SJSA1 (cell line): ENCODE data around the gene SUPT20H. TPM values are rescaled to one million over a fixed set of nuclear protein-coding genes. Genes with fewer than 3 reads are reported as not detected.

Experiments used
- DNase-seq, 2 experiments: peaks; one replicate each; pipeline ENCODE4 v3.0.0-alpha.2; 2015 to 2020; ENCODE audit warnings: low spot score in 2 of 2, low read depth in 1 of 2
- H3K27ac ChIP-seq: fragments of 250-450 bp; sonication (Bioruptor Pico); 2 replicates; pipeline ENCODE4 v1.5.1; 2020; ENCODE audit warnings: mild to moderate bottlenecking, moderate library complexity
- H3K27me3 ChIP-seq: fragments of 250-450 bp; sonication (Bioruptor Pico); replicated peaks from 2 replicates; pipeline ENCODE4 v1.5.1; 2020; ENCODE audit warnings: mild to moderate bottlenecking, moderate library complexity
- H3K36me3 ChIP-seq: fragments of 250-450 bp; sonication (Bioruptor Pico); 2 replicates; pipeline ENCODE4 v1.5.1; 2020; ENCODE audit warnings: mild to moderate bottlenecking
- H3K4me1 ChIP-seq: fragments of 250-450 bp; sonication (Bioruptor Pico); replicated peaks from 2 replicates; pipeline ENCODE4 v1.6.1; 2021; ENCODE audit warnings: mild to moderate bottlenecking
- H3K4me3 ChIP-seq: fragments of 250-450 bp; sonication (Bioruptor Pico); 2 replicates; pipeline ENCODE4 v1.5.1; 2020; ENCODE audit warnings: mild to moderate bottlenecking
- H3K9me3 ChIP-seq: fragments of 250-450 bp; sonication (Bioruptor Pico); replicated peaks from 2 replicates; pipeline ENCODE4 v1.5.1; 2020; ENCODE audit warnings: mild to moderate bottlenecking
- total RNA-seq: library from RNA; depleted of rRNA; stranded (reverse); fragments of >200 nt; shearing (Covaris generic); gene quantifications from 2 replicates; pipeline ENCODE4 v1.2.3, GENCODE V29; 2014; rRNA removed

Gene SUPT20H
- total RNA-seq, 1 experiment from 2014 or later, result 45.0 TPM

DNA sequence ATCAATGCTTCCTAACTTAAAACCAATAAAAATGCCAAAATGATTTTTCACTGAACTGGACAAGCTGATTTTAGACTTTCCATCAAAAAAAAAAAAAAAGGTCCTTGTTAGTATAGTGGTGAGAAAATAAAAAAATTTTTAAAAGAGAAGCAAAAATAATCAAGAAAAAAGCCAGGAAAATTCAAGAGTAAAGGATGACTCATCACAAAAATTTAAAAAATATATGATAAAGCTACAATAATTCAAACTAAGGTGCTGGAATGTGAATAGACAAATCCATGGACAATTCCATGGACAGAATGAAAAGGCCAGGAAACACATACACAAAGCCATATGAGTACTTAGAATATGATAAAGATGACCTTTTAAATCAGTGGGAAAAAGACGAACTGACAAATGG is 86.5 kb downstream of the SUPT20H start:
- Histone ChIP-seq H3K9me3 (no peaks in the 10 kb centered on the region), H3K27ac (no peak overlapping the region), H3K4me1 (no peaks in the 10 kb centered on the region), H3K4me3 (no peak overlapping the region), H3K27me3 (no peaks in the 10 kb centered on the region), H3K36me3 (peaks cover 53% of the 10 kb centered on the region)
- no peak for DNase-seq

- Histone ChIP-seq H3K9me3 (no peaks in the 10 kb centered on the region), H3K27me3 (no peaks in the 10 kb centered on the region), H3K27ac (peak overlapping the region; percentile 36; the same call in 1 of the 2 replicates), H3K4me1 (peaks cover 11% of the 10 kb centered on the region), H3K4me3 (no peak overlapping the region), H3K36me3 (peaks cover 46% of the 10 kb centered on the region)
- DNase-seq, result no peak
These were observed 93.1 kb downstream of the SUPT20H start for GRCh38 chr13:36966404-36966803.

- peak; percentile 22 to 51 for DNase-seq
- H3K9me3 ChIP-seq, result no peaks in the 10 kb centered on the region
- H3K27me3 ChIP-seq, result no peaks in the 10 kb centered on the region
- H3K36me3 ChIP-seq, result peaks cover 45% of the 10 kb centered on the region
- peaks cover 11% of the 10 kb centered on the region for H3K4me1 ChIP-seq
- H3K27ac ChIP-seq, result peak overlapping the region; percentile 36
- no peak overlapping the region for H3K4me3 ChIP-seq
These were observed 93.7 kb downstream of the SUPT20H start for GRCh38 chr13:36965767-36966166.

DNA sequence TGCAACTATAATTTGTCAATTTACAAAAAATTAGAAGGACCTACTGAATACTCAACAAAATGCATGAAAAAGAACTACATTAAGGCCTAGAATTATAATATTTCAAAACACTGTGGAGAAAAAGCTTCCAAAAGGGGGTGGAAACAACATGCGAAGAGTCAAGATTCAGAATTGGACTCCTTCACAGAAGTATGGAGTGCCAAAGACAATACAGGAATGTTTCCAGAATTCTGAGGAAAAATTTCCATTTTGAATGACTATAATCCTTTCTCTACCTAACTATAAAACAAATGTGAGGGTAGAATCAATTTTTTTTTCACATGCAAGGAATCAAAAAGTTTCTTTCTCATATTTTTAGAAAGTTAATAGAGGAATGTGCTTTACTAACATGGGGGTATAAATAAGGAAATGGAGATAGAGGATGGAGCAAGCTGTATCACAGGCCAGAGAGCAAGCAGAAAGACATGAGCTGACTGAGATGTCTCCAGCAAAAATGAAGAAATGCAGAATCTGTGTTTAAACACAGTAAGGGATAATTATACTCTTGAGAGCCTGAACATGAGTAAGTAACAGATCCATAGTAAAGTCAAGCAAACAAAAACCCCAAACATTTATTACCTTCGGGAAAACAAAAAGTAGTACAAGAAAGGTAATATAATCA is 99.9 kb downstream of the SUPT20H start:
- no peak for DNase-seq
- H3K27ac ChIP-seq, result no peak overlapping the region

More for the DNA sequence above, 99.9 kb downstream of the SUPT20H start:
- Histone ChIP-seq H3K4me3 (no peak overlapping the region), H3K4me1 (no peaks in the 10 kb centered on the region), H3K9me3 (no peaks in the 10 kb centered on the region), H3K27me3 (no peaks in the 10 kb centered on the region), H3K36me3 (peaks cover 30% of the 10 kb centered on the region)

Other genes with a start within 250 kb of the SUPT20H start
- 0.47 and 1.2 TPM in 2 replicates for gene RFXAP, start 240.5 kb downstream of the SUPT20H start, total RNA-seq
- 16.8 and 25.9 TPM in 2 replicates for gene SMAD9, start 139.4 kb downstream of the SUPT20H start, total RNA-seq
- gene ALG5, start 60.3 kb downstream of the SUPT20H start, total RNA-seq, result 30.4 and 39.4 TPM in 2 replicates
- gene EXOSC8, start 58.9 kb downstream of the SUPT20H start, total RNA-seq, result 41.2 and 48.8 TPM in 2 replicates
- not detected in 2 replicates for gene CSNK1A1L, start 46.0 kb upstream of the SUPT20H start, total RNA-seq